GM12865 (cell line): Measurements from ENCODE around the gene PHLDA1.

Experiments
- DNase-seq: peaks from one replicate; pipeline ENCODE4 v3.0.0; 2010; ENCODE audit warnings: low read depth
- H3K4me3 ChIP-seq: 2 replicates; pipeline ENCODE4 v1.5.1; 2011; ENCODE audit warnings: mild to moderate bottlenecking, low read depth, low read length, control low read depth
- CTCF ChIP-seq: IDR thresholded peaks from 2 replicates; pipeline ENCODE4 v1.5.1; 2011; ENCODE audit warnings: low read length, control low read depth, low read depth, inconsistent platforms; ENCODE audit not compliant: insufficient read depth; ENCODE audit errors: missing control alignments

Gene PHLDA1

DNA sequence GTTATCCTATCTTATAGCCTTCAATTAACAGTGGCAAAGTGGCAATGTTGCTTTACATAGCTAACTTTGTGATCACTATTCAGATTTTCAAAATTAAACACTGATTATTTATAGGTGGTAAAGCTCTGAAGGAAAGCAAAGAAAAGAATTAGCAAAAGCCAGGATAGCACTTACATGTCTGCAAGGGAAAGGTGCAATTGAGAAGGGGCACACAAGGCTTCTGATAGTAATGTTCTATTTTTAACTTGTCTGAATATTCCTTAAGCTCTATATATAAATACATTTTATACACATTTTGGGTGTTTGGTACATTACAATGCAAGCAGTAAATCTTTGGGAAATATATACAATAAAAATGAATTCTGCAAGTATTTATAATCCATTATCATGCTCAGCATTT is 42.0 kb upstream of the PHLDA1 start:
- no peak for TF ChIP-seq CTCF
- no peak for DNase-seq
- no peak overlapping the region for H3K4me3 ChIP-seq

DNA sequence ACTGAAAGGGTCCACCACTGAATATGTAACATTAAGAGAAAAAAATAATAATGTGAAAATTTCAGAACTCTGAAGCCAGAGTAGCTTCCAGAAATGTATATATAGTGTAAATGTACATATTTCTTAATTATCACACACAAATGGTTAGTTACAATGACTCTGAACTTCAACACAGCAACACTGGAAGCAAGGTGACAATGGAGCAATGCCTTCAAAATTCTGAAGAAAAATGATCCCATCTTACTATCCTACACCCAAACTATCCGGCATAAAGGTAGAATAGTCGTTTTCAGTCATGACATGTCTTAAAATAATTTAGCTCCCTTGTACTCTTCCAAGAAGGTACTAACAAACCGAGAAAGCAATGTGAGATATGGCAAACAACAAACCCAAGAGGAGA is 41.0 kb upstream of the PHLDA1 start:
- TF ChIP-seq CTCF, result no peak
- no peak for DNase-seq
- H3K4me3 ChIP-seq, result no peak overlapping the region

DNA sequence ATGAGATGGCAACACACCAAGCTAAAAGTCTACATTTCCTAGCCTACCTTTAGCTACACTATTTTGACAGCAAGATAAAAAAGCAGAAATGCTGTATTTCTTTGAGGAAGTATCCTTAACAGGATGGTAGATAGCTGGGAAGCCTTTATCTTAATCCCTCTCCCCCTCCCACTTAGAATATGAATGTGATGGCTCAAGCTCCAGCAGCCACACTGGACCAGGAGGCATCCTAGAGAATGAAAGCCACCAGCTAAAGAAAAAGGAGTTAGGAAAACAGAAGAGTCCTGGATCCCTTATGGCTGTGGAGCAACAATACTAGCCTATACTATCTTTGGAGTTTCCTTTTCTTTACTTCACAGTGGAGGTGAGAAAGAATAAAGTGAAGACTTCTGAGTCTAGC is 37.8 kb upstream of the PHLDA1 start:
- no peak overlapping the region for H3K4me3 ChIP-seq
- no peak for TF ChIP-seq CTCF
- DNase-seq, result no peak

DNA sequence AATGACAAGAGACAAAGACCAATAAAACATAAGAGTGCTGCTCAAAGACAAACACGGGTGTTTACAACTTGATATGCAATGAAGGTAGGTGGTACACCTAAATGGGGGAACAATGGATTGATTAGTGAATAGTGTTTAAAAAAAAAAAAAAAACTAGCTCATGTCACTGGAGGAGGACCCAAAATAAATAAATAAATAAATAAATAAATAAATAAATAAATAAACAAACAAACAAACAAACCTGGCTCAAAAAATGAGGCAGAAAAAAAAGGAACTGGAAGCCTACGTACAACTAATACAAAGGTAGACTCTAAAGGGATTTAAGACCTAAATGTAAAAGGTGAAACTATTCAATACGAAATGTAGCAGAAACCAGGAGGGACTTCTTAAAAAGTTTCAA is 34.3 kb upstream of the PHLDA1 start:
- H3K4me3 ChIP-seq, result no peak overlapping the region
- no peak for DNase-seq
- TF ChIP-seq CTCF, result no peak

DNA sequence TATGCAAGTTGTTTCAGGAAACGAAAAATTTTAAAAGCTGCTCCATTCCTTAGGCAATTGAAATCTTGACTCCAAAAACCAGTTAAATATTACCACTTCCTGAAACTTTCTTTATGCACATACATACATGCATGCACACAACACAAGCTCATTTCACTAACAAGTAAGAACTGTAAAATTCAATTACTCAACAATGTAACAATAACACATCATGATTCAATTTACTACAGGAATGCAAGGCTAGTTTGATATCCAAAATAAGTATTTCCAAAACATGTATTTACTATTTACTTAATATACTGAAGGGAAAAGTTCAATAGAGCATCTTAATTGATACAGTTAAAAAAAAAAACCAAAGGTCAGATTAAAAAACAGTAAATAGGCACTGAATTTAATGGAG is 33.3 kb upstream of the PHLDA1 start:
- DNase-seq, result no peak
- H3K4me3 ChIP-seq, result no peak overlapping the region
- TF ChIP-seq CTCF, result no peak

DNA sequence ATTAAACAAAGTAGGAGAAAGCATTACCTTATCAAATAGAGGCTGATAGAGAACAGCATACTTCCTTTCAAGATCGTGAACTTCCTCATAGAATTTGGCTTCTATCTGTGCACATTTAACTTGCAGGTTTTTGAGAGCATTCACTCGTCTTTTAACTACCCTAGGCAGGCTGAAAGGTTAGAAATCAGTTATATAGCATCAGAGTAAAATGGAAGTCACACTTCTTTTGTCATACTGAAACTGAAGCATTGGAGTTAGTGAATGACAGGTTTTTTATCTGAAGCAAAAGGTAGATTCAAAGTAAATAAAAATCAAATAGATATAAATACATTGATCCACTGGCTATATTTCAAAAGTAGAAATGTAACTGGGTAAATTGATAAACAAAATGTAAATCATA is 28.5 kb upstream of the PHLDA1 start:
- no peak for TF ChIP-seq CTCF
- H3K4me3 ChIP-seq, result no peak overlapping the region
- DNase-seq, result no peak

DNA sequence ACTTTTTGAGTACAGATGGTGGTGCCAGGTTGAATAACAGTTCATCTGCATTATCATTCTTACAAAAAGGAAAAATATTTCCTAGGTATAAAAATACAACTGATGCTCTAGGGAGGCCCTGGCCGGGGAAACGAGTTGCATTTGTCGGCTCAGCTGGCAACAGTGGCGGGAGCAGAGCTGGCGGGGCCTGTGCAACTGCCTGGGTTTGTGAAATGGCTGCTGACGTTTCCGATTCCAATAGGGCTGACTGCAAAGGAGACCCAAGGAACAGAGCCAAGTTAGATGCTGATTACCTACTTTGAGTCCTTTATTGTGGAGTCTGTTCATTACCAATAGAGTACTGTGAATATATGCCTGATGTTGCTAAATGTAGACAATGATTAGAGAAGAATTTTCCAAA is 25.8 kb upstream of the PHLDA1 start:
- no peak overlapping the region for H3K4me3 ChIP-seq
- TF ChIP-seq CTCF, result no peak
- no peak for DNase-seq
